ENCODE measurements around the gene POLD4. TPM values are rescaled to one million over a fixed set of nuclear protein-coding genes. Genes with fewer than 3 reads are reported as not detected.

Gene POLD4
- total RNA-seq, 2 donors from 2014 or later, result 82.1 to 103 TPM

DNA sequence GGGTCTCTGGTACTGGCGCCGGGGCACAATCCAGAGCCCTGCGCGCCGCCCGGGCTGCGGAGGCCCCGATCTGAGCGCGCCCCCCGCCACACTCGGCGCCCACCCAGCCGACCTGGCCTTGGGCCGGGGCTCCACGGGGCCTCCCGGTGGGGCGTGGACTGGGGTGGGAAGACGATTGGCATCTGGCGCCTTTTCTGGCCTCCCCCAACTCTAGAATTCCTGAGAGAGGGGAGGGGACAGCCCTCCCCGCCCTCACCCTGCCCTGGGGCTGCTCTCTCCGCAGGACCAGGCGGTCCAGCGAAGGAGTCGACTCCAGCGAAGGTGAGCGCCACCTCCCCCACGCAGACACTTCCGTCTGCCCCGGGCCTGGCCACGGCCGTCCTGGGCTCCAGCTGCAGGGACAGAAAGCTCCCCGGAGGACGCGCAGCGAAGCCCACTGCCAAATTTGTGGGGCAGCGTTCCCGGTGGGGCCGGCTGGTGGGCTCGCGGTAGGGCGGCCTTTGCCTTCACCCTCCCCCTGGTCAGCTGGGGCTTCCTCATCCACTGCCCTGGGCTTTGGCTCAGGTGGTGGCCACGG is 49.4 kb downstream of the POLD4 start:
- no peak for TF ChIP-seq POLR2A (IDR thresholded peaks at IDR 0.05)
- TF ChIP-seq, protein P1, sequence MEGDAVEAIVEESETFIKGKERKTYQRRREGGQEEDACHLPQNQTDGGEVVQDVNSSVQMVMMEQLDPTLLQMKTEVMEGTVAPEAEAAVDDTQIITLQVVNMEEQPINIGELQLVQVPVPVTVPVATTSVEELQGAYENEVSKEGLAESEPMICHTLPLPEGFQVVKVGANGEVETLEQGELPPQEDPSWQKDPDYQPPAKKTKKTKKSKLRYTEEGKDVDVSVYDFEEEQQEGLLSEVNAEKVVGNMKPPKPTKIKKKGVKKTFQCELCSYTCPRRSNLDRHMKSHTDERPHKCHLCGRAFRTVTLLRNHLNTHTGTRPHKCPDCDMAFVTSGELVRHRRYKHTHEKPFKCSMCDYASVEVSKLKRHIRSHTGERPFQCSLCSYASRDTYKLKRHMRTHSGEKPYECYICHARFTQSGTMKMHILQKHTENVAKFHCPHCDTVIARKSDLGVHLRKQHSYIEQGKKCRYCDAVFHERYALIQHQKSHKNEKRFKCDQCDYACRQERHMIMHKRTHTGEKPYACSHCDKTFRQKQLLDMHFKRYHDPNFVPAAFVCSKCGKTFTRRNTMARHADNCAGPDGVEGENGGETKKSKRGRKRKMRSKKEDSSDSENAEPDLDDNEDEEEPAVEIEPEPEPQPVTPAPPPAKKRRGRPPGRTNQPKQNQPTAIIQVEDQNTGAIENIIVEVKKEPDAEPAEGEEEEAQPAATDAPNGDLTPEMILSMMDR (IDR thresholded peaks at IDR 0.05), result no peak
- 0 to 2% methylated on average over 8 to 37 of the region's 43 CpGs for WGBS, 2 donors
- no peaks in the 10 kb centered on the region for H3K27me3 ChIP-seq
- peak overlapping the region; percentile 72 to 87 (median 77) for H3K27ac ChIP-seq
- H3K9me3 ChIP-seq, result no peaks in the 10 kb centered on the region
- peak overlapping the region; percentile 44 to 97 for H3K4me3 ChIP-seq
- H3K36me3 ChIP-seq (replicated peaks in 1 of 2; ENCODE audit: insufficient read depth in 1 of 2, low read depth in 2 of 2), result peaks cover 0 to 7% of the 10 kb centered on the region in 2 donors
- peak in 3 of 4 donors; percentile 43 to 53 (median 47) for DNase-seq
- peaks cover 34% of the 10 kb centered on the region for H3K4me1 ChIP-seq
- peak; percentile 39 for ATAC-seq
- intact Hi-C loops (cut with DNase I), result no loop called here

DNA sequence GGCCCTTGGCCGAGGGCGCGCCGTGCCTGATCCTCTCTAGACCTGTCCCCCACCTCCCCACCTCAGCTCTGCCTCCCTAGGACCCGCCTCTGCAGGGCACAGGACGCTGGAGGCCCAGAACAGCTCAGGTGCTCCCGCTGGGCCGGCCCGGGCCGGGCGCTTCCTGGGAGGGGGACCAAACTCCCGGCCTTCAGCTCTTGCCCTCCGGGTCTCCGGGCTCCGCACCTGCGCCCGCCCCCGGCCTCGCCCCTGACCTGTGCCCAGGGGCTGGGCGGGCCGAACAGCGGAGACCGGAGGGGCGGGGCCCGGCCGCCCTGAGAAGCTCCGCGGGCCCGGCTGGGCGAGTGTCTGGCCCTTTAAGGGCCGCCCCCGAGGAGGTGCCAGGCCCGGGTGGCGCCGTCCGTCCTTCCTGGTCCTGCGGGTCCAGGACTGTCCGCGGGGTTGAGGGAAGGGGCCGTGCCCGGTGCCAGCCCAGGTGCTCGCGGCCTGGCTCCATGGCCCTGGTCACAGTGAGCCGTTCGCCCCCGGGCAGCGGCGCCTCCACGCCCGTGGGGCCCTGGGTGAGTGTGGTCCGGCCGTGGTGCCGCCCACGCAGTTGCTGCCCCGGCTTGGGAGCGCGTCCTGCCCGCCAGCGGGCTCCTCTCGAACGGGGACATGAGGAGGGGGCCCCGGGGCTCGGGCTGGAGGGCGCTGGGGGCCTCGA is 50.1 kb downstream of the POLD4 start, which contains the start of gene SSH3:
Gene SSH3, plus strand, starts transcription at position 399 of the 703 bp plus-strand sequence. Its CDS starts 96 bp downstream, at position 495.
- H3K9me3 ChIP-seq, result no peaks in the 10 kb centered on the region
- H3K4me1 ChIP-seq, result peaks cover 34% of the 10 kb centered on the region
- WGBS, 2 donors, result 0% methylated on average over 64 of the region's 65 CpGs; no CpG with 5 or more reads in 1 of the 2 donors
- peak; percentile 34 to 74 (median 67) for TF ChIP-seq POLR2A (IDR thresholded peaks at IDR 0.05)
- TF ChIP-seq, protein P1 (IDR thresholded peaks at IDR 0.05), result no peak
- peak within 1 kb of the TSS; percentile 72 to 87 (median 77) for H3K27ac ChIP-seq
- H3K4me3 ChIP-seq, result peak within 1 kb of the TSS; percentile 44 to 97
- H3K36me3 ChIP-seq (replicated peaks in 1 of 2; ENCODE audit: insufficient read depth in 1 of 2, low read depth in 2 of 2), result peaks cover 0 to 7% of the 10 kb centered on the region in 2 donors
- peak; percentile 83 to 92 (median 90) for DNase-seq
- ATAC-seq, result peak; percentile 92
- intact Hi-C loops (cut with DNase I), result no loop called here
- H3K27me3 ChIP-seq, result no peaks in the 10 kb centered on the region

DNA sequence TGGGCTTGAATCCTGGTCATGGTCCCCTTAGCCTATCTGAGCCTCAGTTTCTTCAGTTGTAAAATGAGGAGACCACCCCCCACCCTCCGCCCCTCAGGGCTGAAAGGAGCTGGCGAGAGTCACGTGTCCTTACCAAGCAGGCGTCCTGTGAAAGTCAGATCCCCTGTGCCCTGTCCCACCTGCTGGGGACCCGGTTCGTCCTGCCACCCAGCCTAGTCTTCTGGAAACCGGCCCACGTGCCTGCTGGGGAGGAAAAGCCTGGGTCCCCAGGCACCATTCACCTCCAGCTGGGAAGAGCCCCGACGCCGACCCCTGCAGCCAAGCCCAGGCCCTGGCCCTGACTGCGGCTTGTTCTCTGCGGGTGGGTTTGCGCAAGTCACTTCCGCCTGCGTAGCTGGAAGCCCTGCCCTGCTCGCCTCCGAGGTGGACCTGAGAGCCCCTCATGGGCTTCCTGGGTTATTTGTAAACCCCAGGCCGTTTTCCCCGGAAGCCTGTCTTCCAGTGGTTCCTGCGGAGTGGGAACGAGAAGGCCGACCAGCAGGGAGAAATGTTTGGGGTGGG is 50.7 kb downstream of the POLD4 start:
- Histone ChIP-seq H3K9me3 (no peaks in the 10 kb centered on the region), H3K36me3 (replicated peaks in 1 of 2; ENCODE audit: insufficient read depth in 1 of 2, low read depth in 2 of 2) (peaks cover 0 to 6% of the 10 kb centered on the region in 2 donors), H3K27ac (peak overlapping the region; percentile 72 to 87 (median 77)), H3K4me1 (peaks cover 34% of the 10 kb centered on the region), H3K4me3 (peak overlapping the region; percentile 44 to 97), H3K27me3 (no peaks in the 10 kb centered on the region)
- intact Hi-C loops (cut with DNase I), result no loop called here
- ATAC-seq (peak; percentile 48), DNase-seq (peak; percentile 54 to 67 (median 63))
- TF ChIP-seq, protein P1 (IDR thresholded peaks at IDR 0.05), result no peak
- TF ChIP-seq POLR2A (IDR thresholded peaks at IDR 0.05), result peak in 1 of 3 donors; percentile 40
- WGBS, 2 donors, result 9% methylated on average over 19 of the region's 23 CpGs; no CpG with 5 or more reads in 1 of the 2 donors

DNA sequence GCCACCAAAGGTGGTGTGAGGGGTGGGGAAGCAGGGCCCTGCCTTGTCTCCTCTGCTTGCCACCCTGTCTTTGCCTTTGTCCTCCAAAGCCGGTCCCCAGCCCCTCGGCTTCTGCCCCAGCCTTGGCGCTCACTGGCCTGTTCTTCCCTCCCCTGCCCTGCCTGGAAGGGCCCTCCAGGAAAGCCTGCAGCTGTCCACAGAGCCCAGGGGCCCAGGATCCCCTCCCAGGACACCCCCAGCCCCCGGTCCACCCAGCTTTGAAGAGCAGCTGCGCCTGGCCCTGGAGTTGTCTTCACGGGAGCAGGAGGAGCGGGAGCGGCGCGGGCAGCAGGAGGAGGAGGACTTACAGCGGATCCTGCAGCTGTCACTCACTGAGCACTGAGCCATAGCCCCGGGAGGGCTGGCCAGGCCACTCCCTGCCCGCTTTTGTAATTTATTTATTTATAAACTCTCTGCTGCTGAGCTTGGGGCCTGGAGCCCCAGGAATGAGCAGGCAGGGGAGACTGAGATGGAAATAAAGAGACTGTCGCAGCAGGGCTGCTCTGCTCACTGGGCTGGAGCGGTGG is 51.3 kb downstream of the POLD4 start:
- 29 to 45% methylated on average over 6 to 14 of the region's 15 CpGs for WGBS, 2 donors
- Histone ChIP-seq H3K27me3 (no peaks in the 10 kb centered on the region), H3K9me3 (no peaks in the 10 kb centered on the region), H3K4me1 (peaks cover 34% of the 10 kb centered on the region), H3K4me3 (peak overlapping the region in 1 of 2 donors; percentile 44), H3K36me3 (replicated peaks in 1 of 2; ENCODE audit: insufficient read depth in 1 of 2, low read depth in 2 of 2) (peaks cover 0 to 2% of the 10 kb centered on the region in 2 donors), H3K27ac (peak overlapping the region; percentile 72 to 87 (median 77))
- ATAC-seq (peak; percentile 33), DNase-seq (peak; percentile 54 to 75 (median 66))
- intact Hi-C loops (cut with DNase I), result no loop called here
- TF ChIP-seq, protein P1 (IDR thresholded peaks at IDR 0.05), result no peak
- TF ChIP-seq POLR2A (IDR thresholded peaks at IDR 0.05), result peak in 2 of 3 donors; percentile 9 to 14
